ENCODE results near the gene DYDC1. TPM values are rescaled to one million over a fixed set of nuclear protein-coding genes. Genes with fewer than 3 reads are reported as not detected.

The DYDC1 gene
- total RNA-seq, 1 experiment from 2014 or later, result not detected

DNA sequence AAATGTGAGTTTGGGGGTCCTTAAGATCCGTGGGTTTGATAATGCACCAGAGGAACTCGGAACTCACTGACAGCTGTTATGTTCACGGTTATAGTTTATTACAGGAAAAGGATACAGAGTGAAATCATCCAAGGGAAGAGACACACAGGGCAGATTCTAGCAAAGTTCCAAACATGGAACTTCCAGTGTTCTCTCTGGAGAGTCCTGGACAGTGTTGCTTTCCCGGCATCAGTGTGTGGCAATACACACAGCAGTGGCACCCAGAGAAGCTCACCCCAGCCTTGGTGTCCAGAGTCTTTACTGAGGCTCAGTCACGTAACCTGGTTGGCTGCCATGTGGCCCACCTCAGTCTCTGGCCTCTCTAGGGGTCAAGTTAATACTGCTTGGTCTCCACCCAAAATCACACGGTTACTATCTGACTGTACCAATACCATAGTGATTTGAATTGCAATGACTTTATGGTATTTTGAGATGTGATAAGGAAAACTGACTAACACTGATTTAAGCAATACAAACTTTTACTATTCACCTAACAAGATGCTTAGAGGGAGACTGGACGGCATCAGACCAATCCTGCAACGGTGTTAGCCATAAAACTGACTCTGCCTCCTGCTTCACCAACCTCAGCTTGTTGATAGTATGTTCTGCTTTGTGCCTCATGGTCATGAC, 43.7 kb upstream of the DYDC1 start:
- intact Hi-C loops (cut with micrococcal nuclease; ENCODE audit: unreplicated experiment), result no loop called here
- Histone ChIP-seq H3K4me1 (ENCODE audit: insufficient read depth, low read length, poor library complexity, severe bottlenecking) (no peaks in the 10 kb centered on the region), H3K27ac (ENCODE audit: low read depth, low read length, poor library complexity, severe bottlenecking) (no peak overlapping the region), H3K9me3 (ENCODE audit: low read depth, low read length, poor library complexity, severe bottlenecking) (no peaks in the 10 kb centered on the region), H3K36me3 (ENCODE audit: insufficient read depth, low read length, poor library complexity, severe bottlenecking) (no peaks in the 10 kb centered on the region), H3K27me3 (replicated peaks; ENCODE audit: insufficient read depth, low read depth, low read length, poor library complexity) (no peaks in the 10 kb centered on the region), H3K4me3 (ENCODE audit: low read depth, low read length, poor library complexity, severe bottlenecking) (no peak overlapping the region)
- POLR2A ChIA-PET (ENCODE audit: low non-redundant PET), result no interaction called here
- no peak for DNase-seq (ENCODE audit: low spot score)
- BruUV-seq (replicated peaks), result no TSS peak
- TF ChIP-seq, protein P1, sequence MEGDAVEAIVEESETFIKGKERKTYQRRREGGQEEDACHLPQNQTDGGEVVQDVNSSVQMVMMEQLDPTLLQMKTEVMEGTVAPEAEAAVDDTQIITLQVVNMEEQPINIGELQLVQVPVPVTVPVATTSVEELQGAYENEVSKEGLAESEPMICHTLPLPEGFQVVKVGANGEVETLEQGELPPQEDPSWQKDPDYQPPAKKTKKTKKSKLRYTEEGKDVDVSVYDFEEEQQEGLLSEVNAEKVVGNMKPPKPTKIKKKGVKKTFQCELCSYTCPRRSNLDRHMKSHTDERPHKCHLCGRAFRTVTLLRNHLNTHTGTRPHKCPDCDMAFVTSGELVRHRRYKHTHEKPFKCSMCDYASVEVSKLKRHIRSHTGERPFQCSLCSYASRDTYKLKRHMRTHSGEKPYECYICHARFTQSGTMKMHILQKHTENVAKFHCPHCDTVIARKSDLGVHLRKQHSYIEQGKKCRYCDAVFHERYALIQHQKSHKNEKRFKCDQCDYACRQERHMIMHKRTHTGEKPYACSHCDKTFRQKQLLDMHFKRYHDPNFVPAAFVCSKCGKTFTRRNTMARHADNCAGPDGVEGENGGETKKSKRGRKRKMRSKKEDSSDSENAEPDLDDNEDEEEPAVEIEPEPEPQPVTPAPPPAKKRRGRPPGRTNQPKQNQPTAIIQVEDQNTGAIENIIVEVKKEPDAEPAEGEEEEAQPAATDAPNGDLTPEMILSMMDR (conservative IDR thresholded peaks at IDR 0.05; ENCODE audit: low read depth, low read length), result no peak
- no peak for TF ChIP-seq EZH2 (IDR thresholded peaks at IDR 0.05; ENCODE audit: borderline replicate concordance, low read depth, low read length, poor library complexity, severe bottlenecking)
- CTCF ChIA-PET, result no interaction called here

DNA sequence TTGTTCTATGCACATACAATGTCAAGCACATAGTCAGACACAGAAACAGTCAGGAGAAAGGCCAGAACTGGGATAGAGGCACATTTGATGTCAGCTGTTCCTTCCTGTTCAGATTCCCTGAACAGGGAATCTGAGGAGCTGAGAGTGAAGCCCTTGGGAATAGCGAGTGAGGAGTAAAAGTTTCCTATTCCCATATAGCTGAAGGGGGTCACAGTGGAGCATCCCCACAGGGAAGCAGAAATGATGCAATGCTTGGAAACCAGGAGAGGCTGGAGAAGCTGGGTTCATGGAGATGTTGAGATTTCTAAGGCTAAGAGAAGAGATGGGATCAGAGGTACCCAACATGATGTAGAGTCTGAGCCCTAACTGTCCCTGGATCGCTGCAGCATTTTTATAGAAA, 40.5 kb upstream of the DYDC1 start:
- ChIA-PET POLR2A (ENCODE audit: low non-redundant PET) (no interaction called here), CTCF (interaction anchor here (0.7 kb wide), 1 partner anchor 14 kb away, joined by 3 read pairs; no protein-coding TSS in a partner anchor)
- BruUV-seq (replicated peaks), result no TSS peak
- Histone ChIP-seq H3K4me1 (ENCODE audit: insufficient read depth, low read length, poor library complexity, severe bottlenecking) (no peaks in the 10 kb centered on the region), H3K36me3 (ENCODE audit: insufficient read depth, low read length, poor library complexity, severe bottlenecking) (no peaks in the 10 kb centered on the region), H3K9me3 (ENCODE audit: low read depth, low read length, poor library complexity, severe bottlenecking) (no peaks in the 10 kb centered on the region), H3K27ac (ENCODE audit: low read depth, low read length, poor library complexity, severe bottlenecking) (no peak overlapping the region), H3K4me3 (ENCODE audit: low read depth, low read length, poor library complexity, severe bottlenecking) (no peak overlapping the region), H3K27me3 (replicated peaks; ENCODE audit: insufficient read depth, low read depth, low read length, poor library complexity) (no peaks in the 10 kb centered on the region)
- intact Hi-C loops (cut with micrococcal nuclease; ENCODE audit: unreplicated experiment), result no loop called here
- DNase-seq (ENCODE audit: low spot score), result no peak
- TF ChIP-seq EZH2 (IDR thresholded peaks at IDR 0.05; ENCODE audit: borderline replicate concordance, low read depth, low read length, poor library complexity, severe bottlenecking), result no peak
- TF ChIP-seq, protein P1 (conservative IDR thresholded peaks at IDR 0.05; ENCODE audit: low read depth, low read length), result no peak

DNA sequence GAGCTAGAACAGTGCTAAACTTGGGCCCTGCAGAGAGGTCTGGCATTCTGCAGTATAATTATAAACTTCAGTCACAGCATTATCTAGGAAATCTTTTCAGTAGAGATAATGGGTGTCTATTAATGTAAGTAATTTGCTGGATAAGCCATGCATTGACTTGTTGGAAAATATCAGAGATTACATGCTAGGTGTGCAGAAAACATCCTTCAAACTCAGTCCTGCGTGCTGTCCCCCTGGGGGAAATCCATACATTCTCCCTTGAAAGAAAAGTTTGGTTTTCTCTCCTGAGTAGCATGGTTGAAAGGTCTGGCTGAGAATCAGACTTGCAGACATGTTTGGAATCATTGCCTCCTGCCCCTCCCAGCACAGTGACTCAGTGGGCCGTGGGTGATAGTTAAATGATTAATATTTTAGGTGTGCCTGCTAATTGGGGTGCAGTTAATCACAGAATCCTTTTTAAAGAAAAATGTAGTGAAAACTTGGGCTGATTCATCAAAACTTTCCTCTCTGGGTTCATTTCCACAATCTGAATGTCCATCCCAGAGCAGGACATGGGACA, 37.9 kb upstream of the DYDC1 start:
- TF ChIP-seq EZH2 (IDR thresholded peaks at IDR 0.05; ENCODE audit: borderline replicate concordance, low read depth, low read length, poor library complexity, severe bottlenecking), result no peak
- TF ChIP-seq, protein P1 (conservative IDR thresholded peaks at IDR 0.05; ENCODE audit: low read depth, low read length), result no peak
- no TSS peak for BruUV-seq (replicated peaks)
- POLR2A ChIA-PET (ENCODE audit: low non-redundant PET), result interaction anchor here (0.6 kb wide), 1 partner anchor 182 kb away, joined by 8 read pairs; no protein-coding TSS in a partner anchor
- Histone ChIP-seq H3K4me1 (ENCODE audit: insufficient read depth, low read length, poor library complexity, severe bottlenecking) (no peaks in the 10 kb centered on the region), H3K4me3 (ENCODE audit: low read depth, low read length, poor library complexity, severe bottlenecking) (no peak overlapping the region), H3K9me3 (ENCODE audit: low read depth, low read length, poor library complexity, severe bottlenecking) (no peaks in the 10 kb centered on the region), H3K27me3 (replicated peaks; ENCODE audit: insufficient read depth, low read depth, low read length, poor library complexity) (no peaks in the 10 kb centered on the region), H3K36me3 (ENCODE audit: insufficient read depth, low read length, poor library complexity, severe bottlenecking) (no peaks in the 10 kb centered on the region), H3K27ac (ENCODE audit: low read depth, low read length, poor library complexity, severe bottlenecking) (no peak overlapping the region)
- CTCF ChIA-PET, result interaction anchor here (0.6 kb wide), 1 partner anchor 111 kb away, joined by 3 read pairs; no protein-coding TSS in a partner anchor
- DNase-seq (ENCODE audit: low spot score), result no peak
- intact Hi-C loops (cut with micrococcal nuclease; ENCODE audit: unreplicated experiment), result no loop called here

Measured in A673 (cell line).